ENCODE data around the gene PTK7. TPM values are rescaled to one million over a fixed set of nuclear protein-coding genes. Genes with fewer than 3 reads are reported as not detected.

The PTK7 gene
- total RNA-seq, 1 donor from 2014 or later = 155 TPM

- Mint-ChIP-seq H3K4me1 (ENCODE audit: unreplicated experiment) (peaks cover 54% of the 10 kb centered on the region), H3K36me3 (peaks cover 3% of the 10 kb centered on the region), H3K9me3 (no peaks in the 10 kb centered on the region), H3K27me3 (no peaks in the 10 kb centered on the region), H3K4me3 (no peak overlapping the region), H3K27ac (peak overlapping the region; percentile 84)
- no peak for DNase-seq (ENCODE audit: extremely low spot score, unreplicated experiment)
- TF ChIP-seq, protein P1, sequence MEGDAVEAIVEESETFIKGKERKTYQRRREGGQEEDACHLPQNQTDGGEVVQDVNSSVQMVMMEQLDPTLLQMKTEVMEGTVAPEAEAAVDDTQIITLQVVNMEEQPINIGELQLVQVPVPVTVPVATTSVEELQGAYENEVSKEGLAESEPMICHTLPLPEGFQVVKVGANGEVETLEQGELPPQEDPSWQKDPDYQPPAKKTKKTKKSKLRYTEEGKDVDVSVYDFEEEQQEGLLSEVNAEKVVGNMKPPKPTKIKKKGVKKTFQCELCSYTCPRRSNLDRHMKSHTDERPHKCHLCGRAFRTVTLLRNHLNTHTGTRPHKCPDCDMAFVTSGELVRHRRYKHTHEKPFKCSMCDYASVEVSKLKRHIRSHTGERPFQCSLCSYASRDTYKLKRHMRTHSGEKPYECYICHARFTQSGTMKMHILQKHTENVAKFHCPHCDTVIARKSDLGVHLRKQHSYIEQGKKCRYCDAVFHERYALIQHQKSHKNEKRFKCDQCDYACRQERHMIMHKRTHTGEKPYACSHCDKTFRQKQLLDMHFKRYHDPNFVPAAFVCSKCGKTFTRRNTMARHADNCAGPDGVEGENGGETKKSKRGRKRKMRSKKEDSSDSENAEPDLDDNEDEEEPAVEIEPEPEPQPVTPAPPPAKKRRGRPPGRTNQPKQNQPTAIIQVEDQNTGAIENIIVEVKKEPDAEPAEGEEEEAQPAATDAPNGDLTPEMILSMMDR (conservative IDR thresholded peaks at IDR 0.05) = no peak
Measured at GRCh38 chr6:43091020-43091419, 14.9 kb downstream of the PTK7 start.

DNA sequence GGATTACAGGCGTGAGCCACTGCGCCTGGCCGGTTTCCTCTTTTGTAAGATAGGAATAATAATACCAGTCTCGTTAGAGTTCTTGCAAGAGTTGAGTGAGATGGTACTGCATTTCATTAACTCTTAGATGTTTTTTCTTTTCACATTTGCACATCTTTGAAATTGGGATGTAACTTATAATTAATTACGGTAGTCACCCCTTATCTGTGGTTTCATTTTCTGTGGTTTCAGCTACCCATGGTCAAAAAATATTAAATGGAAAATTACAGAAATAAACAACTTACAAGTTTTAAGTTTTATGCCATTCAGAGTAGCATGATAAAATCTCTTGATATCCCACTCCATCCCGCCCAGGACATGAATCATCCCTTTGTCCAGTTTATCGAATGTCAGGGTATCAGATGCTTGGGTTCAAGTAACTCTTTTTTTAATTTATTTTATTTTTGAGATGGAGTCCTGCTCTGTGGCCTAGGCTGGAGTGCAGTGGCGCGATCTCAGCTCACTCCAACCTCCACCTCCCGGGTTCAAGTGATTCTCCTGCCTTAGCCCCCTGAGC lies 15.4 kb downstream of the PTK7 start:
- no peak for DNase-seq (ENCODE audit: extremely low spot score, unreplicated experiment)
- H3K27ac Mint-ChIP-seq = no peak overlapping the region
- no peak overlapping the region for H3K4me3 Mint-ChIP-seq
- TF ChIP-seq, protein P1 (conservative IDR thresholded peaks at IDR 0.05) = no peak
- peaks cover 55% of the 10 kb centered on the region for H3K4me1 Mint-ChIP-seq (ENCODE audit: unreplicated experiment)
- no peaks in the 10 kb centered on the region for H3K27me3 Mint-ChIP-seq
- peaks cover 3% of the 10 kb centered on the region for H3K36me3 Mint-ChIP-seq
- no peaks in the 10 kb centered on the region for H3K9me3 Mint-ChIP-seq

GRCh38 chr6:43092635-43093034 lies 16.5 kb downstream of the PTK7 start:
- peak overlapping the region; percentile 25 for H3K4me3 Mint-ChIP-seq
- H3K9me3 Mint-ChIP-seq = no peaks in the 10 kb centered on the region
- H3K4me1 Mint-ChIP-seq (ENCODE audit: unreplicated experiment) = peaks cover 67% of the 10 kb centered on the region
- H3K36me3 Mint-ChIP-seq = peaks cover 3% of the 10 kb centered on the region
- peak overlapping the region; percentile 84 for H3K27ac Mint-ChIP-seq
- H3K27me3 Mint-ChIP-seq = no peaks in the 10 kb centered on the region
- no peak for DNase-seq (ENCODE audit: extremely low spot score, unreplicated experiment)
- TF ChIP-seq, protein P1 (conservative IDR thresholded peaks at IDR 0.05) = no peak

DNA sequence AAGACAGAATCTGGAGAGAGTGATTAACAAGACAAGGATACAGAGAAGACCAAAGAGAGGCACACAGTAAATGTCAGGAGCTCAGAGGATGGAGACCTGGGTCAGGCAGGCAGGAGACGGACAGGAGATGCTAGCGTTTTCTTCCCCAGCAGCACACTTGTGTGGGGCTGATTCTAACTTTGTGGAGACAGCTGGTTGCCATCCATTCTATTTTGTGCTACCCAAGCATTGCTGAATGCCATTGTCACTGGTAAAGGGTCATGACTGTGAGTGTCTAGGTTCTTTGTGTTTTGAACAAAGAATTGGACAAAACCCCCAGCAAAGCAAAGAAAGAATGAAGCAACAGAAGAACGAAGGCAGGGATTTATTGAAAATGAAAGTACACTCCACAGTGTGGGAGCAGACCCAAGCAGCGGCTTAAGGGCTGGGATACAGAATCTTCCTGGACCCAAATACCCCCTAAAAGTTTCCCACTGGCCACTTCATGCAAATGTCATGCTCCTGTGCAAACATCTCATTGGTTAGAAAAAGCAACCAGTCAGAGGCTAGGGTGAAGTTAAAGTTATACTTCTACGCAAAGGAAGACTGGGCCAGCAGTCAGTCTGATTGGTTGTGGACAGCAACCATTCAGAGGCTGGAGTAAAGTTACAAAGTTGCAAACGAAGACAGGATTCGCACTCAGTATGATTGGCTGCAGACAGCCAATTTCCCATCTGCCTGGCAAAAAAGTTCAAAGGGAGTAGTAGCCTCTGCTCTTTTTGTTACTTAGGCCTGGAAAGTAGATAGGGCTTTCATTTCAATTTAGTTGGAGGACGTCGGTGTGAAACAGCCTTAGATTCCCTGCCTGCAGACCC lies 17.5 kb downstream of the PTK7 start:
- H3K4me3 Mint-ChIP-seq = peak overlapping the region; percentile 58
- no peaks in the 10 kb centered on the region for H3K27me3 Mint-ChIP-seq
- H3K4me1 Mint-ChIP-seq (ENCODE audit: unreplicated experiment) = peaks cover 76% of the 10 kb centered on the region
- DNase-seq (ENCODE audit: extremely low spot score, unreplicated experiment) = no peak
- no peaks in the 10 kb centered on the region for H3K9me3 Mint-ChIP-seq
- TF ChIP-seq, protein P1 (conservative IDR thresholded peaks at IDR 0.05) = no peak
- peak overlapping the region; percentile 68 for H3K27ac Mint-ChIP-seq
- peaks cover 3% of the 10 kb centered on the region for H3K36me3 Mint-ChIP-seq

GRCh38 chr6:43095939-43096338 lies 19.8 kb downstream of the PTK7 start:
- Mint-ChIP-seq H3K27ac (peak overlapping the region; percentile 94), H3K9me3 (no peaks in the 10 kb centered on the region), H3K4me3 (peak overlapping the region; percentile 56), H3K36me3 (peaks cover 3% of the 10 kb centered on the region), H3K4me1 (ENCODE audit: unreplicated experiment) (peaks cover 54% of the 10 kb centered on the region), H3K27me3 (no peaks in the 10 kb centered on the region)
- DNase-seq (ENCODE audit: extremely low spot score, unreplicated experiment) = no peak
- TF ChIP-seq, protein P1 (conservative IDR thresholded peaks at IDR 0.05) = no peak
